GM10248 (cell line): ENCODE measurements around the gene CCR2.

Experiments
- CTCF ChIA-PET: fragments of 300-600 bp; sonication (Branson Sonifier 250); formaldehyde crosslinking; extraction: SDS; loops from one replicate; lab custom pipeline; 2021; ENCODE audit warnings: antibody characterized with exemption; lab: Yijun Ruan, JAX
- POLR2A ChIA-PET: fragments of 350-650 bp; sonication (Branson Sonifier 250); formaldehyde crosslinking; extraction: SDS; loops from one replicate; lab custom pipeline; 2020; ENCODE audit warnings: antibody characterized with exemption; lab: Yijun Ruan, JAX
- DNase-seq: peaks from one replicate; pipeline ENCODE4 v3.0.0; 2012; ENCODE audit errors: extremely low spot score
- TF ChIP-seq, protein P1 (sequence below): IDR thresholded peaks from 2 replicates; pipeline ENCODE4 v1.5.1; 2012; ENCODE audit warnings: mild to moderate bottlenecking, low read depth; ENCODE audit errors: extremely low read depth, missing control alignments, control extremely low read depth

The CCR2 gene

DNA sequence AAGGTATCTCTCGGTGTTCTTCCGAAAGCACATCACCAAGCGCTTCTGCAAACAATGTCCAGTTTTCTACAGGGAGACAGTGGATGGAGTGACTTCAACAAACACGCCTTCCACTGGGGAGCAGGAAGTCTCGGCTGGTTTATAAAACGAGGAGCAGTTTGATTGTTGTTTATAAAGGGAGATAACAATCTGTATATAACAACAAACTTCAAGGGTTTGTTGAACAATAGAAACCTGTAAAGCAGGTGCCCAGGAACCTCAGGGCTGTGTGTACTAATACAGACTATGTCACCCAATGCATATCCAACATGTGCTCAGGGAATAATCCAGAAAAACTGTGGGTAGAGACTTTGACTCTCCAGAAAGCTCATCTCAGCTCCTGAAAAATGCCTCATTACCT lies 4.6 kb downstream of the CCR2 start:
- TF ChIP-seq, protein P1, sequence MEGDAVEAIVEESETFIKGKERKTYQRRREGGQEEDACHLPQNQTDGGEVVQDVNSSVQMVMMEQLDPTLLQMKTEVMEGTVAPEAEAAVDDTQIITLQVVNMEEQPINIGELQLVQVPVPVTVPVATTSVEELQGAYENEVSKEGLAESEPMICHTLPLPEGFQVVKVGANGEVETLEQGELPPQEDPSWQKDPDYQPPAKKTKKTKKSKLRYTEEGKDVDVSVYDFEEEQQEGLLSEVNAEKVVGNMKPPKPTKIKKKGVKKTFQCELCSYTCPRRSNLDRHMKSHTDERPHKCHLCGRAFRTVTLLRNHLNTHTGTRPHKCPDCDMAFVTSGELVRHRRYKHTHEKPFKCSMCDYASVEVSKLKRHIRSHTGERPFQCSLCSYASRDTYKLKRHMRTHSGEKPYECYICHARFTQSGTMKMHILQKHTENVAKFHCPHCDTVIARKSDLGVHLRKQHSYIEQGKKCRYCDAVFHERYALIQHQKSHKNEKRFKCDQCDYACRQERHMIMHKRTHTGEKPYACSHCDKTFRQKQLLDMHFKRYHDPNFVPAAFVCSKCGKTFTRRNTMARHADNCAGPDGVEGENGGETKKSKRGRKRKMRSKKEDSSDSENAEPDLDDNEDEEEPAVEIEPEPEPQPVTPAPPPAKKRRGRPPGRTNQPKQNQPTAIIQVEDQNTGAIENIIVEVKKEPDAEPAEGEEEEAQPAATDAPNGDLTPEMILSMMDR = no peak
- CTCF ChIA-PET = interaction anchor here (3.4 kb wide), 1 partner anchor 11 kb away, joined by 21 read pairs; the partner anchor contains the start of gene CCR5
- DNase-seq = no peak
- POLR2A ChIA-PET = no interaction called here

DNA sequence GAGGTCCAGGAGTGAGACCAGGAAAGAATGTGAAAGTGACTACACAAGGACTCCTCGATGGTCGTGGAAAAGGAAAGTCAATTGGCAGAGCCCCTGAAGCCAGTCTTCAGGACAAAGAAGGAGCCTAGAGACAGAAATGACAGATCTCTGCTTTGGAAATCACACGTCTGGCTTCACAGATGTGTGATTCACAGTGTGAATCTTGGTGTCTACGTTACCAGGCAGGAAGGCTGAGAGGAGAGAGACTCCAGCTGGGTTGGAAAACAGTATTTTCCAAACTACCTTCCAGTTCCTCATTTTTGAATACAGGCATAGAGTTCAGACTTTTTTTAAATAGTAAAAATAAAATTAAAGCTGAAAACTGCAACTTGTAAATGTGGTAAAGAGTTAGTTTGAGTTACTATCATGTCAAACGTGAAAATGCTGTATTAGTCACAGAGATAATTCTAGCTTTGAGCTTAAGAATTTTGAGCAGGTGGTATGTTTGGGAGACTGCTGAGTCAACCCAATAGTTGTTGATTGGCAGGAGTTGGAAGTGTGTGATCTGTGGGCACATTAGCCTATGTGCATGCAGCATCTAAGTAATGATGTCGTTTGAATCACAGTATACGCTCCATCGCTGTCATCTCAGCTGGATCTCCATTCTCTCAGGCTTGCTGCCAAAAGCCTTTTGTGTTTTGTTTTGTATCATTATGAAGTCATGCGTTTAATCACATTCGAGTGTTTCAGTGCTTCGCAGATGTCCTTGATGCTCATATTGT lies 6.0 kb downstream of the CCR2 start:
- no peak for DNase-seq
- TF ChIP-seq, protein P1 = no peak
- ChIA-PET POLR2A (interaction anchor here (1.0 kb wide), 1 partner anchor 10 kb away, joined by 4 read pairs; no protein-coding TSS in a partner anchor), CTCF (interaction anchor here (0.9 to 3.4 kb wide), 5 partner anchors 9 to 152 kb away, joined by 3 to 21 read pairs (median 4); partner anchors contain the start of genes CCR1 and CCR5)

DNA sequence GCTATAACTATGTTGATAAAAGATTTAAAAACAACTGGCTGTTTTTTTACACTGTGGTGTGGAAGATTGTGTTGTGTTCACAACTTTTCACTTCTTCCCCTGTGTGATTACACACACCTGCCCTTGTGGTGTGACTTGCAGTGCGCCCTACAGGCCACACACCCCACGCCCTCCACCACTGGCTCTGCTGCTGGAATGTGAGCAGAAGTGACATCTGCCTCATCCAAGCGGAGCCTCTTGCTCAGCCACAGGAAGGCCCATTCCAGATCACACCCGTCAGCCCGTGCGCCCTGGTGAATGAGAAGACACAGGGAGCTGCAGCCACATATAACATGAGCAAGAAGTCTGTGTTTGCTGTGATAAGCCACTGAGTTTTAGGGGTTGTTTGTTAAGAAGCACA lies 7.0 kb downstream of the CCR2 start:
- ChIA-PET CTCF (interaction anchor here (1.4 to 3.4 kb wide), 2 partner anchors 8 to 85 kb away, joined by 8 to 21 read pairs; partner anchors contain the start of gene CCR5), POLR2A (no interaction called here)
- TF ChIP-seq, protein P1 = no peak
- DNase-seq = no peak

DNA sequence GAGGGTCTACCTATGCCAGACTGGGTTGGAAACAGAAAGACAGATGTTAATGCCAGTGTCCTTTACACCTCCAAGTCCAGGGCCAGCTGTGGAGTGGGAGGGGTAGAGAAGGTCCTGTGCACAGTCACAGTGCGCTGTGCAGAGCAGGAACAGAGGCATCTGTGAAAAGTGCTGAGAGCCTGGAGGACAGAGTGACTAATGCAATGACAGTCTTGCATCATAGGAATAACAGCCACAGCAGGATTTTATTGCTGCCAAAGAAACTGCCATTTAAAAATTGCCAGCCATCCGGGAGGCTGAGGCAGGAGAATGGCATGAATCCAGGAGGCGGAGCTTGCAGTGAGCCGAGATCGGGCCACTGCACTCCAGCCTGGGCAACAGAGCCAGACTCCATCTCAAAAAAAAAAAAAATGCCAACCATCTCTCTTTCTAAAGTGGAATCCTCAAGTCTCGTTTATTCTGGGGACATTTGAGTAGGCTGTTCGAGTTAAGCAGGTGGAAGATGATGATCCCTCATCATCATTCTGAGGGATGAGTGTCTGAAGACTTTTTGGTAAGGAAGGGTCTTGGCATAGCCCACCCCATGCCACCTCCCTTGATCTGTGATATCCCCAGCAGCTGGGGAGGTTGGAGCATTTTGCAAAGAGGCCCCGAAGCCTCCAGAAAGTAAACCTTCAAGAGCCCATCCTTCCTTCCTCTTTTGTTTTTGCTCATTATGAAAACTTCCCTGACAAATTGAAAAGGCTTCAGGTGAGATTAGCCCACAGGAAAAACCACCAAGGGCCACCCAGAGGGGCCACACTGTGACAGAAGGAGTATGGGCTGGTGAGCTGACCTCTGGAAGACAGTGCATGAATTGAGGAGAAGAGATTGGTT lies 7.7 kb downstream of the CCR2 start:
- TF ChIP-seq, protein P1 = no peak
- no peak for DNase-seq
- POLR2A ChIA-PET = no interaction called here
- CTCF ChIA-PET = interaction anchor here (1.3 to 3.4 kb wide), 2 partner anchors 8 to 285 kb away, joined by 3 to 21 read pairs; partner anchors contain the start of gene CCR5

DNA sequence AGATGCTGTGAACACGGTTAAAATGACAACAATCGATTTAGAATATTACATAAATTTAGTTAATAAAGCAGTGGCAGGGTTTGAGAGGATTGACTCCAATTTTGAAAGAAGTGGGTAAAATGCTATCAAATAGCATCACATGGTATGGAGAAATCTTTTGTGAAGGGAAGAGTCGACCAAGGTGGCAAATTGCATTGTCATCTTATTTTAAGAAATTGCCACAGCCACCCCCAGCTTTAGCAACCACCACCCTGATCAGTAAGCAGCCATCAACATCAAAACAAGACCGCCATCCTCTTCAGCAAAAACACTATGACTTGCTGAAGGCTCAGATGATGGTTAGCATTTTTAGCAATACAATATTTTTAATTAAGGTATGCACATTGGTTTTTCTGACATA lies 11.1 kb downstream of the CCR2 start:
- DNase-seq = no peak
- ChIA-PET POLR2A (no interaction called here), CTCF (interaction anchor here (1.0 to 1.6 kb wide), 4 partner anchors 14 to 89 kb away, joined by 3 to 5 read pairs (median 4); no protein-coding TSS in a partner anchor)
- TF ChIP-seq, protein P1 = no peak
